Measurements from ENCODE around the gene CHFR. TPM values are rescaled to one million over a fixed set of nuclear protein-coding genes. Genes with fewer than 3 reads are reported as not detected.

The CHFR gene
- total RNA-seq, 1 experiment from 2014 or later, result 53.3 TPM

- no peak overlapping the region for H3K56ac ChIP-seq (ENCODE audit: insufficient read length, low read depth, low read length)
- no peak overlapping the region for H2BK5ac ChIP-seq (ENCODE audit: insufficient read length, low read length)
- no peak overlapping the region for H3K4ac ChIP-seq (ENCODE audit: low read depth, low read length)
- no peaks in the 10 kb centered on the region for H3K4me1 Mint-ChIP-seq
- no peaks in the 10 kb centered on the region for H3K4me1 ChIP-seq (ENCODE audit: insufficient read depth, low read length)
- H3K9me3 Mint-ChIP-seq, result no peaks in the 10 kb centered on the region
- H3K9me3 ChIP-seq (ENCODE audit: control insufficient read depth, low read depth, low read length), result no peaks in the 10 kb centered on the region
- H3K4me3 Mint-ChIP-seq, result no peak overlapping the region
- H3K36me3 Mint-ChIP-seq (ENCODE audit: insufficient read depth in 1 of 3, low read depth in 3 of 3), result peaks cover 13 to 43% (median 25%) of the 10 kb centered on the region in 3 experiments
- peak overlapping the region; percentile 51 to 95 (median 67); a peak in 6 of 7 replicates for H3K27ac Mint-ChIP-seq
- H2BK20ac ChIP-seq (ENCODE audit: low read depth, low read length, poor library complexity, severe bottlenecking), result no peak overlapping the region
- H4K91ac ChIP-seq (ENCODE audit: insufficient read length, low read depth, low read length), result no peak overlapping the region
- H4K8ac ChIP-seq (replicated peaks; ENCODE audit: insufficient read length, low read depth, low read length), result no peak overlapping the region
- no peak overlapping the region for H3K4me2 ChIP-seq (ENCODE audit: insufficient read depth, insufficient read length, low read length)
- H4K5ac ChIP-seq (ENCODE audit: insufficient read length, low read depth, low read length), result no peak overlapping the region
- no peak overlapping the region for H3K14ac ChIP-seq (ENCODE audit: insufficient read depth, low read length)
- H3T11ph ChIP-seq (ENCODE audit: low read length), result no peak overlapping the region
- TF ChIP-seq, protein P1, sequence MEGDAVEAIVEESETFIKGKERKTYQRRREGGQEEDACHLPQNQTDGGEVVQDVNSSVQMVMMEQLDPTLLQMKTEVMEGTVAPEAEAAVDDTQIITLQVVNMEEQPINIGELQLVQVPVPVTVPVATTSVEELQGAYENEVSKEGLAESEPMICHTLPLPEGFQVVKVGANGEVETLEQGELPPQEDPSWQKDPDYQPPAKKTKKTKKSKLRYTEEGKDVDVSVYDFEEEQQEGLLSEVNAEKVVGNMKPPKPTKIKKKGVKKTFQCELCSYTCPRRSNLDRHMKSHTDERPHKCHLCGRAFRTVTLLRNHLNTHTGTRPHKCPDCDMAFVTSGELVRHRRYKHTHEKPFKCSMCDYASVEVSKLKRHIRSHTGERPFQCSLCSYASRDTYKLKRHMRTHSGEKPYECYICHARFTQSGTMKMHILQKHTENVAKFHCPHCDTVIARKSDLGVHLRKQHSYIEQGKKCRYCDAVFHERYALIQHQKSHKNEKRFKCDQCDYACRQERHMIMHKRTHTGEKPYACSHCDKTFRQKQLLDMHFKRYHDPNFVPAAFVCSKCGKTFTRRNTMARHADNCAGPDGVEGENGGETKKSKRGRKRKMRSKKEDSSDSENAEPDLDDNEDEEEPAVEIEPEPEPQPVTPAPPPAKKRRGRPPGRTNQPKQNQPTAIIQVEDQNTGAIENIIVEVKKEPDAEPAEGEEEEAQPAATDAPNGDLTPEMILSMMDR (conservative IDR thresholded peaks at IDR 0.05), result no peak
- no peak overlapping the region for H2BK12ac ChIP-seq (ENCODE audit: insufficient read length, low read depth, low read length)
- no peak overlapping the region for H2AK5ac ChIP-seq (ENCODE audit: insufficient read length, low read length)
- H3K79me1 ChIP-seq (ENCODE audit: insufficient read depth, low read depth, low read length, poor library complexity, severe bottlenecking), result no peaks in the 10 kb centered on the region
- no peaks in the 10 kb centered on the region for H4K20me1 ChIP-seq (ENCODE audit: control insufficient read depth, insufficient read depth, insufficient read length)
- H3K27me3 ChIP-seq (ENCODE audit: insufficient read depth, low read length), result no peaks in the 10 kb centered on the region
- H3K9ac ChIP-seq (ENCODE audit: extremely low read depth, insufficient read length, low read length), result no peak overlapping the region
- H3K18ac ChIP-seq (ENCODE audit: insufficient read length, low read depth, low read length), result no peak overlapping the region
- WGBS (ENCODE audit: extremely low coverage, insufficient read length, low lambda C conversion rate), result no CpG with 5 or more reads among the region's 17 CpGs
- no peak overlapping the region for H2BK15ac ChIP-seq (ENCODE audit: low read depth, low read length)
- H3K23me2 ChIP-seq (ENCODE audit: insufficient read length, low read depth, low read length, poor library complexity, severe bottlenecking), result no peaks in the 10 kb centered on the region
- H3K27me3 Mint-ChIP-seq (ENCODE audit: low read depth), result no peaks in the 10 kb centered on the region
- DNase-seq, result no peak
- no peak overlapping the region for H3K23ac ChIP-seq (ENCODE audit: insufficient read length, low read depth, low read length)
- no peaks in the 10 kb centered on the region for H3K79me2 ChIP-seq (ENCODE audit: insufficient read depth, low read length)
- no peak overlapping the region for H2BK120ac ChIP-seq (ENCODE audit: low read depth, low read length, poor library complexity, severe bottlenecking)
- H3K27ac ChIP-seq (ENCODE audit: insufficient read length, low read depth, low read length), result no peak overlapping the region
- no peak overlapping the region for H2AFZ ChIP-seq (ENCODE audit: low read length)
Observed at GRCh38 chr12:132838410-132839080, 48.9 kb downstream of the CHFR start.

Data from H9 (cell line).